Stimulated activated CD8-positive, alpha-beta memory T cell treated with anti-CD3 and anti-CD28 coated beads, Interleukin-15, amount 100 ng/mL, for 4 hours (primary cell): ENCODE results near the gene NEK4.
"Not testable (repeated sequence)": the region's sequence is repeated elsewhere in the genome, so short reads cannot be mapped to it uniquely, and the experiment has no call there.

ENCODE experiments used
- DNase-seq, 2 donors: peaks; one replicate each; pipeline ENCODE4 v3.0.0-alpha.2; 2020; ENCODE audit warnings: low read depth in 2 of 2

The NEK4 gene

DNA sequence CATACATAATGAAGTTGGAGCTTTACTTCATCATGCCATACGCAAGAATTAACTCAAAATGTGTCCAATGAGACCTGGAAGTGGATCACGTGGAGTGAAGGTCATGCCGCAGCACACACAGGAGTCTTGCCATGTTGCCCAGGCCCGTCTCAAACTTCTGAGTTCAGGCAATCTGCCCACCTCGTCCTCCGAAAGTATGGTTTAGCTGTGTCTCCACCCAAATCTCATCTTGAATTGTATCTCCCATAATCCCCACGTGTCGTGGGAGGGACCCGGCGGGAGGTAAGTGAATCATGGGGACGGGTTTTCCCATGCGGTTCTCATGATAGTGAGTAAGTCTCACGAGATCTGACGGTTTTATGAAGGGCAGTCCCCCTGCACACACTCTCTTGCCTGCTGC, 39.1 kb downstream of the NEK4 start:
- DNase-seq = no peak

DNA sequence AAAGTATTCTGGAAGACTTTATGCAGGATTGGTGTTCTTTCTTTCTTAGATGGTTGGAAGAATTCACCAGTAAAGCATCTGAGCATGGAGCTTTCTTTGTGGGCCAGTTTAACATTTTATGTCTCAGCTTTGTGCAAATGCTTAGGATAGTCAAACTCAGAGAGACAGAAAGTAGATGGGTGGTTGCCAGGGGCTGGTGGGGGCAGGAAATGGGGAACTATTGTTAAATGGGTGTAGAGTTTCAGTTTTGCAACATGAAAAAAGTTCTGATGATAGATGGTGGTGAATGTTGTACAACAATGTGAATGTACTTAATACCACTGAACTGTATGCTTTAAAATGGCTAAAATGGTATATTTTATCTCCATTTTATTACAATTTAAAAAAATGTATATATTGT, 40.1 kb downstream of the NEK4 start:
- no peak for DNase-seq

DNA sequence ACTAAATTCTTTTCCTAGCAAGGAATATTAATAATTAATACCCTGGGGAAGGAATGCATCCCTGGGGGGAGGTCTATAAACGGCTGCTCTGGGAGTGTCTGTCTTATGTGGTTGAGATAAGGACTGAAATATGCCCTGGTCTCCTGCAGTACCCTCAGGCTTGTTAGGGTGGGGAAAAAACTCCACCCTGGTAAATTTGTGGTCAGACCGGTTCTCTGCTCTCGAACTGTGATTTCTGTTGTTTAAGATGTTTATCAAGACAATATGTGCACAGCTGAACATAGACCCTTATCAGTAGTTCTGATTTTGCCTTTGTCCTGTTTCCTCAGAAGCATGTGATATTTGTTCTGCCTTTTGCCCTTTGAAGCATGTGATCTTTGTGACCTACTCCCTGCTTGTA, 42.0 kb downstream of the NEK4 start:
- DNase-seq = not testable (repeated sequence)

DNA sequence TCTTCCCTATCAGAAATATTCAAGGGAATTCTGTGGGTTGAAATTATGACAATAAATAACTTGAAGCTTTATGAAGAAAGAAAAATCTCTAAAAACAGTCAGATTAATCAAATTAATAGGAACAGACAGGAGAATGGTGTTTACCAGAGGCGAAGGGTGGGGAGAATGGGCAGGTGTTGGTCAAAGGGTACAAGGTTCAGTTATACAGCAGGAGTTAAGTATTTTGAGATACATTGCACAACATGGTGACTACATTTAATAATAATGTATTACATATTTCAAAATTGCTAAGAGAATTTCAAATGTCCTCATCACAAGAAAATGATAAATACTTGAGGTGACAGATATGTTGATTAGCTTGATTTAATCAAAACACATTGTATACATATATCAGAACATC, 46.2 kb downstream of the NEK4 start:
- no peak for DNase-seq

DNA sequence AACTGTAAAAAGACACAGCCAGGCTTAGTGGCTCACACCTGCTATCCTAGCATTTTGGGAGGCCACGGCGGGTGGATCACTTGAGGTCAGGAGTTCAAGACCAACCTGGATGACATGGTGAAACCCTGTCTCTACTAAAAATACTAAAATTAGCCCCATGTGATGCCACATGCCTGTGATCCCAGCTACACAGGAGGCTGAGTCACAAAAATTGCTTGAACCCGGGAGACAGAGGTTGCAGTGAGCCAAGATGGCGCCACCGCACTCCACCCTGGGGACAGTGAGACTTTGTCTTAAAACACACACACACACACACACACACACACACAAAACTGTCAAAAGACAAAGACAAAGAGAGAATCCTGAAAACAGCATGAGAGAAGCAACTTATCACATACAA, 46.8 kb downstream of the NEK4 start:
- DNase-seq = no peak

DNA sequence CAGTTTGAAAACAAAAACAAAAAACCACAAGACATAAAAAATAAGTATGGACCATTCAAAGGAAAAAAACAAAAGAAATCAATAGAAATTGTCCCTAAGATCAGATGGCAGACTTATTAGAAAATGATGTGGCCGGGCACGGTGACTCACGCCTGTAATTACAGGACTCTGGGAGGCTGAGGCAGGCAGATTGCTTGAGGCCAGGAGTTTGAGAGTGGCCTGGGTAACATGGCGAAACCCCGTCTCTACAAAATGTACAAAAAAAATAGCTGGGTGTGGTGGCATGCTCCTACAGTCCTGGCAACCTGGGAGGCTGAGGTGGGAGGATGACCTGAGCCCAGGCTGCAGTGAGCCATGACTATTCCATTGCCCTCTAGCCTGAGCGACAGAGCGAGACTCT, 48.2 kb downstream of the NEK4 start:
- no peak for DNase-seq

DNA sequence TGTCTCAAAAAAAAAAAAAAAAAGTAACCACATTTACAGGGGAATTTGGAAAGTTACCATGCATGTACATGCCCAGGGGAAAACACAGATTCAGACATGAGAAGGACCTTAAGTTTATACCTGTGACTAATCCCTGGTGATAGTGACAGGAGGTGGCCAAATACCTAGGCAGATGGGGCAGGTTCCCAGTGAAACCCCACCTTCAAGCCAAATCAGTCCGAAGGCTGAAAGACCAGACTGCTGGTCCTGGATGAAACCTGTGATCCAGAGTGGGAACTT, 49.1 kb downstream of the NEK4 start:
- DNase-seq = no peak

DNA sequence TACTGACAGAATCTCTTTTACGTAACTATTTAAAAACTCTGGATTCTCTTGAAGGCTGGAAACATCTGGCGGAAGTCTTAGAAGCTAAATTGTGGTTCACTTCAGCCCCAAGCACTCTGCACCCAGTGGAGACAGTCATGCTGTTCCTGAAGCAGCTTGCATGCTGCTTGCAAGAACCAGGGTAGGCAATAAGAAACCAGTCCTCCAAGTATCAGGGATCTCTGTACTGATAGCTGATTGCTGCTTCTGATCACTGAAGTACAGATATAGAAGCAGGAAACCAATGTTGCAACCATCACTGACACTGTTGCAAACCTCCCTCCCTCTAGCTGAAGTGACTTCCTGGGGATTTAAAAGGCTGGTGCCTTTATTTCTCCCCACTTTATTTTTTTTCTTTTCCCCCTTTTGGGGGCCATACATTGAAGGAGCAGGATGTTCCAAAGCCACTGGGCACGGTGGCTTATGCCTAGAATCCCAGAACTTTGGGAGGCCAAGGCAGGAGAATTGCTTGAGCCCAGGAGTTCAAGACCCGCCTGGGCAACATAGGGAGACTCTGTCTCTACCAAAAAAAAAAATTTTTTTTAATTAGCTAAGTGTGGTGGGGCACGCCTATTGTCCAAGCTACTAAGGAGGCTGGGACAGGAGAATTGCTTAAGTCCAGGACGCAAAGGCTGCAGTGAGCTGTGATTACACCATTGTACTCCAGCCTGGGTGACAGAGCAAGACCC, 49.6 kb downstream of the NEK4 start:
- no peak for DNase-seq

DNA sequence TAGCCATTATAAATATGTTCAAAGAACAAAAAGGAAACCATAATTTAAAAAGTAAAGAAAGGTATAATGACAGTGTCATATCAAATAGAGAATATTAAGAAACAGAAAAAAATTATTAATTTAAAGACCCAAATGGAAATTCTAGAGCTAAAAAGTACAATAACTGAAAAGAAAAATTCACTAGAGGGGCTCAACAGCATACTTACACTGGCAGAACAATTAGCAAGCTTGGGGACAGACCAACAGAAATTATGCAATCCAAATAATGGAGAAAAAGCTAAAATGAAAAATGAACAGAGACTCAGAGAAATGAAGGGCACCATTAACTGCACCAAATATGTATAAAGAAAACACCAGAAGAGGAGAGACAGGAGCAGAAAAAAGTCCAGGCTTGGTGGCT, 51.1 kb downstream of the NEK4 start:
- no peak for DNase-seq

DNA sequence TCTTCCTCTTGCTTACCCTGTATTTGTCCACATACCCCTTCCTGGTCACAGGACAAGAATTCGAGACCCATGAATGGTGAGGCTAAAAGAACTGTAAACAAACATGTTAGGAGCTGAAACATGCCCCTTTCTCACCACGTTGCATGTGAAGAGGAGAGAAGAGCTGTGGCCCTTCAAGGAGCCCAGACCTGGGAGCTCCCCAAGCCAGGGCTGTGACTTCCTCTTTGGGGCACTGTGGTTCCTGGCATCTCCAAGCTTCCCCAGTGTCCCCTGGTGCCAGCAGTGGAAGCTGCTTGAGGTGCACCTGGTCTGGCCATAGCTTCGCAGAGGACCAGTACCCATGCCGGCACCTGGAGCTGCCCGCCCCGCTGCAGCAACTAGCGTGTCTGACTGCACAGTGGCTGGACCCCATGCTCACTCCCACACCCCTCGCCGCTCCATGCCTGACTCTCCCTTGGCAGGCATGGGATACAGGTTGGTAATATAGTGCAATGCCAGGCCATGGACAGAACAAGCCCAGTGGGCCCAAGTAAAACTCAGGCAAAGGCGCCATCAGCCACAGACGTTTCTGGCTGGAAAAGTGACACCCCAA, 54.9 kb downstream of the NEK4 start:
- no peak for DNase-seq

DNA sequence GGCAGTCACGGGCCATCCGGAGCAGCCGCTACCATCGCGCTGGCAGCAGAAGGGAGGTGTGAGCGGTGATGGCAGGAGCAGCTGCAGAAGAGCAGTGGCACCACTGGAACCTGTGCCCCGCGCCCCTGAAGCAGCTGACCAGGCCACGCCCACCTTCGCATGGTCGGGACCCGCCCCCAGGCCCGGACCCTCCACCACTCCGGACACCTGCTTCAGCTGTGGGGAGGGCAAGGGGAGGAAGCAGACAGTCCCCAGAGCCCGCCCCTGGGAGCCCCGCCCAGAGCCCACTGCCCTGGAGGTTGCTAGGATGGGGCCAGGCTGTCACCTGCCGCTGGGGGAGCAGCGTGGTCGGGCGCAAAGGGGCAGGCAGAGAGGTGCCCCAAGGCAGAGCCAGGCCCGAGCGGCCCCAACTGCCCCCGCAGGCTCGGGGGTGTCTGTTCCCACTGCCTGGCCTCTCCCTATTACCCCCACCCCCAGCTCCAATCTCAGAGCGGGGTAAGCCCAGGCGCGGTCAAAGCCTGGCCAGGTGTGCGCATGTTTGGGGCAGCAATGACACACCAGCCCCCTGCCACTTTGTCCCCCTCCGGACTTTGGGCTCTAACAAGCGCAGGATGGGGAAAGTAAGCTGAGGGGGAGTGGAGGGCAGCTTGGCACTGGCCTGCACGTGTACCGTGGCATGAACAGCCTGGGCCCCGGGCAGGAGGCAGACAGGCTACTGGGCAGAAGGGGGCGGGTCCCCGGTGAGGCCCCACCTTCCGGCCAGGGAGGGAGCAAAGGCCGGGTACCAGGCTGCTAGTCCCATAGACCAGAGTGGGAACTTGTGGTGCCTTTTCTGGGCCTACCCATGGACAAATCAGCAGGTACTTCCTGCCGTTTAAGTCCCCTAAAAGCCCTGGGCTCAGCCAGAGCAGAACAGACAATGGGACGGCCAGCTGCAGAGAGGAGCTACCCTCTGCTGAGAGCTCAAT, 56.1 kb downstream of the NEK4 start:
- no peak for DNase-seq

DNA sequence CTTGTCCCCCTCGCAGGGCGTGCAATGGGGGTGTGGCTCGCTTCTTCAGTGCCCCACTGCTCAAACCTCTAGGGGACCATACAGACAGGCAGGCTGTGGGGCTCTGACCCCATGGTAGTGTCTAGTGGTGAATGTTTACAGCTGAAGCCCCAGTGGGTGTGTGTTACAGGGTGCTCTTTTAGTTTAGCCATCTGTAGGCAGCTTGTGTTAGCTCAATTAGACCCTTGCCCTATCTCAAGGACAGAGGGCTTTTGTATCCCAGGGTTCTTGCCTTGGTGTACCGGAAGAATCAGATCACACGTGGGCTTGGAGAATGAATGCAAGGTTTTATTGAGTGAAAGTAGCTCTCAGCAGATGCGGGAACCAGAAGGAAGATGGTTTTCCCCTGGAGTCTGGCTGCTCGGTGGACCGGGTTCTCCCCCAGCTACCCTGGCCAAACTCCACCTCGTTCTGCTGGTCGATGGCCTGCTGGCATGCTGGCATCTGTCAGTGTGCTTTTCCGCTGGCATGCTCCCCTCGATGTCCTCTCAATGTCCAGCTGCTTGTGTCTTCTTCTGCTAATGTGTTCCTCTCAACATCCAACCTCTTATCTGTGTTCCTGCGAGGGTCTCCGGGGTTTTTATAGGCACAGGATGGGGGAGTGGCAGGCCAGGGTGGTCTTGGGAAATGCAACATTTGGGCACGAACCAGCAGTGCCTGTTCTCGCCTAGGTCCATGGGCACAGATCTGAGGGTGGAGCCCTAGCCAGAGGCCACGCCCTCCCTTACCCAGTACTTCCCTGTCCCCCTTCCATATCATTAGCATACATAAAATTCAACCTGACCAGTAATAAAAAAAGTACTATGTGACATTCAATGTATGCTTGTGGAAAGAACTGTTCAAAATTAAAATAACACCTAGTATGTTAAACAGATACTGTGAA, 58.2 kb downstream of the NEK4 start:
- no peak for DNase-seq

DNA sequence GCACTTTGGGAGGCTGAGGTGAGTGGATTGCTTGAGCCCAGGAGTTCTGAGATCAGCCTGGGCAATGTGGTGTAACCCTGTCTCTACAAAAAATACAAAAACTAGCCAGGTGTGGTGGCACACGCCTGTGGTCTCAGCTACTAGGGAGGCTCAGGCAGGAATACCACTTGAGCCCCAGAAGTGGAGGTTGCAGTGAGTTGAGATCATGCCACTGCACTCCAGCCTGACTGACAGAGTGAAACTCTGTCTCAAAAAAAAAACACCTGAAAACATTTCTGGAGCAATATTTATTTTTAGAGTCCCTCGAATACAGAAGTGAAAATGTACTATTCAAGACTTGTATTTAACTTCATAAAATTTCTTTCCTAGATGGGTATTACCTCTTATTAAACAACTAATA, 60.2 kb downstream of the NEK4 start:
- no peak for DNase-seq

DNA sequence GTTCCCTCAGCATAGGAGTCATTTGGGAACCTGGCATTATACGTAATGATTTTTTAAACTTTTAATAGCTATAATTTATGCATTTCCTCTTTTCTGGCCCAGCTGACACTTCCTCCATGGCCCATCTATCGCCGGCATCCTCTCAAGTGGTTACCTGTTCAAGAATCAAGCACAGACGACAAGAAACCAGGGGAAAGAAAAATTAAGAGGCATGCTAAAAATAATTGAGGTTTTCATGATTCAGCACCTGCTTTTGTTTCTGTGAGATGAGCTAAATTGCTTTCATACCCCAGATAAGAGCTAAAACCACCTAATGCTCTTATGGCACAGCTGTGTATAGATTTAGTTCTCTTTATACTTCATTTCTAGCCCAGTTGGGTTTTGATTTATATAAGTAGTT, 63.2 kb downstream of the NEK4 start:
- DNase-seq = no peak

DNA sequence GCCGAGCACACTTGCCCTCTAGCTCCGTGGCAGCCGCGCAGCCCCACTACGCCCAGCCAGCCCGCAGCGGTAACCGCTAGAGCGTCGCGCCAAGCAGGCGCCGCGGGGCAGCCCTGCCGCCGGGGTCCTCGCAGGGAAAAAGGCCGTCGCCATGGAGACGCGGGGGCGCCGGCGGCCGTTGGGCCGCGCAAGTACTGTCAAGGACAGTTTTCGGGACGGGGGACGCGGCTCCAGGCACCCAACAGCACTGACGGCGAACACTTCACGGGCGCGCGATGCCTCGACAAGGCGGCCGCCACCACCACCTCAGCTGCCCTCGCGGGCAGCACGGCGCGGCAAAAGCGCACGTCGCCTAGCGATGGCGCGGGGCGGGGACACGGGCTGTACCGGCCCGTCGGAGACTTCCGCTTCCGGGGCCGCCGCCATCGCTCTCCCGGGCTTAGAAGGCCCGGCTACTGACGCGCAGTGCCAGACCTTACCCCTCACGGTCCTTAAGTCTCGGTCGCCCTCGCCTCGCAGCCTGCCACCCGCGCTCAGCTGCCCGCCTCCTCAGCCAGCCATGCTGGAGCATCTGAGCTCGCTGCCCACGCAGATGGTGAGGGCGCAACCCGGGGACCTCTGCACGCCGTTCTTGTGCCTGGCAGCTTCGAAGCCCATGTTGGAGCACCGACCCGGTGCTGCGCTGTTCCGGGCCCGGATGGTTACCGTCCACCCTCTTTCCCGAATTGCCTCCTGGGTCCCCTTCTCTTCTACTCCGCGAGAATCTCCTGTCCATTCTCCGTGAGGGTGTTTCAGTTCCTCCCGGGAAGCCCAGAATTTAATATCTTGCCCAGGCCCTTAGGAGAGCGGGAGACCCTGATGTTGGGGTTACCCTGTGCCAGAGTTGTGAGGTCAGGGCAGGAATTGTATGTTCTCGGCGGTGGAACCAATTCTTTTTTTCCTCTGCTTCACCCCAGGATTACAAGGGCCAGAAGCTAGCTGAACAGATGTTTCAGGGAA, 64.8 kb downstream of the NEK4 start, which contains the start of the genes GLT8D1 and SPCS1:
Gene GLT8D1 (minus strand): TSS at position 104 of the 999 bp plus-strand sequence. CDS start 5,331 bp downstream, outside the sequence.
Gene SPCS1 (plus strand): TSS at position 419 of the 999 bp plus-strand sequence. CDS start 141 bp downstream, at position 560.
- DNase-seq = peak; percentile 72 to 74

DNA sequence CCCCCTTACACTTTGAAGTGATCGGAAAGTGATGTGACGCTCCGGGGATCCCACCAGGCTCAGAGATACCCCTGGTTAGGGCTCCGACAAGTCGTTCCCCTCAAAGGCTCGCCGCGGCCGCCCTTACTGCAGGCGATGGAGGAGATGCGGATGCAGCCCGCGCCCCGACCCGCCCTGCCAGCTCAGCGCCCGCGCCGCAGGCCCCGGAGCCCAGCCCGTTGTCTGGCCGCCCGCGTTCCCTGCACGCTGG, 65.4 kb downstream of the NEK4 start:
- no peak for DNase-seq

DNA sequence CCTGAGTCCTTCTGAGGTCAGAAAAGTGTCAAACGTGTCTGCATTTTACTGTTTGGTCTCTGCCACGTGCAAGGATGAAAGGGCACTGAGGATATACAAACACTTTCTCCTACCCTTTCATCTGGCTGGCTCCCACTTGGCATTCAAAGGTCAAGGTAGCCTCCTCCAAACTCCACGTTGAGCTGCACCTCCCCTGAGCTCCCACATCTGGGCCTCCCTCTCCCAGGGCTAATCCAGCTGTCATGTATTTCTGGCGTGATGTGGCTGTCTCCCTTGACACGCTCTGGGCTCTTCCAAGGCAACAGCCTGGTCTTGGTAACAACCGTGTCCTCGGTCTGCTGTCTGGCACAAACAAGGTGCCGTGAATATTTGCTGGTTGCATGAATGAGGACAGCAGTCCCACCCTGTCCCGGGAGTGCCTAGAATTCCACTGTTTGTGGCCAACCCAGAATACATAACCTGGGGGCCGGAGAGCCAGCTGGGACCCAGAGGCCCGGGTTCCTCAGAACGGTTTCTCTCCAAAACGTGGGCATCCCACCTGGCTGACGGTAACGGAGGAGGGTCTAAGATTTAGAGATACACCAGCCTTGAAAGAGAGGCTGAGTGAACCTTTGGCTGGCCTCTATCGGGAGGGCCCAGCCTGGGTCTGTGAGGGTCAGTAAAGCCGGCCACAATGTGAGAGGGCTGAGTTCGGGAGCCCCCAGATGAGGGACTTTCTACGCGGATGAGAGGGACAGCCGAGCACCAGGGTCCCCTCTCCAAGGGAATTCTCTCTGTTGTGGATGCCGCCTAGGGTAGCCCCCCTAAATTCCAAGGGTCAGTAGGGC, 65.9 kb downstream of the NEK4 start:
- DNase-seq = no peak

DNA sequence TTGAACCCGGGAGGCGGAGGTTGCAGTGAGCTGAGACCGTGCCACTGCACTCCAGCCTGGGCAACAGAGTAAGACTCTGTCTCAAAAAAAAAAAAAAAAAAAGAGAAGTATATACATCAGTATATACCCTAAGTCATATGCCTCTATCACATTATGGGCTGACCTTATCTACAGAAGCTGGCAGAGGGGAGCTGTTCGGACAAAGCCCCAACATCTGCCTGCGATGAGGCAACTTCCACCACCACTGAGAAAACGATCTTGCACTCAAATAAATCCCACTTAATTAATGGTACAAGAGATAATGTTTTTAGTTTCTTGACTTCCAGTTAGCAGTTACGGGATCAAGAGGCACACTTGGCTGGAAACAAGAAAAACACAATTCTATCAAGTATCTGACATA, 67.4 kb downstream of the NEK4 start:
- no peak for DNase-seq

DNA sequence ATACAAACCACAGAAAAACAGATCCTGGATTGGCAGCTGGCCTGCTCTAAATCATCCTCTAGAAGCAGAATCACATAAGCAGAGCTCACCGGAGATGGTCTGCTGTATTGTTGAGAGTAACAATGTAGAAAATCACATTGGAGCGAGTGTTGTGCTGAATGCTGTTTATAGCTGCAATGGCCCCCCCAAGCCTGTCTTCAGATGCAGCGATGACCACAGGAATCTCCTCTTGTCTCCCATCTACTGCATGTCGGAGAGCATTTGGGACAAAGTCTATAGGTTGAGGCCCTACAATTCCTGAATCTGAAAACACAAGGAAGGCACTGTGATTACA, 73.1 kb downstream of the NEK4 start:
- DNase-seq = no peak
